Measurements from ENCODE around the gene QRFP. TPM values are rescaled to one million over a fixed set of nuclear protein-coding genes. Genes with fewer than 3 reads are reported as not detected.

QRFP gene
- total RNA-seq, 1 experiment from 2014 or later, result not detected

DNA sequence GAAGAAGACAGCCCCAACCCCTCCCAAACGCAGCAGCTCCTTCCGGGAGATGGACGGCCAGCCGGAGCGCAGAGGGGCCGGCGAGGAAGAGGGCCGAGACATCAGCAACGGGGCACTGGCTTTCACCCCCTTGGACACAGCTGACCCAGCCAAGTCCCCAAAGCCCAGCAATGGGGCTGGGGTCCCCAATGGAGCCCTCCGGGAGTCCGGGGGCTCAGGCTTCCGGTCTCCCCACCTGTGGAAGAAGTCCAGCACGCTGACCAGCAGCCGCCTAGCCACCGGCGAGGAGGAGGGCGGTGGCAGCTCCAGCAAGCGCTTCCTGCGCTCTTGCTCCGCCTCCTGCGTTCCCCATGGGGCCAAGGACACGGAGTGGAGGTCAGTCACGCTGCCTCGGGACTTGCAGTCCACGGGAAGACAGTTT is 12.5 kb downstream of the QRFP start:
- peaks cover 18% of the 10 kb centered on the region for H3K36me3 Mint-ChIP-seq (ENCODE audit: insufficient read depth, unreplicated experiment)
- TF ChIP-seq, protein P1, sequence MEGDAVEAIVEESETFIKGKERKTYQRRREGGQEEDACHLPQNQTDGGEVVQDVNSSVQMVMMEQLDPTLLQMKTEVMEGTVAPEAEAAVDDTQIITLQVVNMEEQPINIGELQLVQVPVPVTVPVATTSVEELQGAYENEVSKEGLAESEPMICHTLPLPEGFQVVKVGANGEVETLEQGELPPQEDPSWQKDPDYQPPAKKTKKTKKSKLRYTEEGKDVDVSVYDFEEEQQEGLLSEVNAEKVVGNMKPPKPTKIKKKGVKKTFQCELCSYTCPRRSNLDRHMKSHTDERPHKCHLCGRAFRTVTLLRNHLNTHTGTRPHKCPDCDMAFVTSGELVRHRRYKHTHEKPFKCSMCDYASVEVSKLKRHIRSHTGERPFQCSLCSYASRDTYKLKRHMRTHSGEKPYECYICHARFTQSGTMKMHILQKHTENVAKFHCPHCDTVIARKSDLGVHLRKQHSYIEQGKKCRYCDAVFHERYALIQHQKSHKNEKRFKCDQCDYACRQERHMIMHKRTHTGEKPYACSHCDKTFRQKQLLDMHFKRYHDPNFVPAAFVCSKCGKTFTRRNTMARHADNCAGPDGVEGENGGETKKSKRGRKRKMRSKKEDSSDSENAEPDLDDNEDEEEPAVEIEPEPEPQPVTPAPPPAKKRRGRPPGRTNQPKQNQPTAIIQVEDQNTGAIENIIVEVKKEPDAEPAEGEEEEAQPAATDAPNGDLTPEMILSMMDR (IDR thresholded peaks at IDR 0.05; ENCODE audit: unreplicated experiment), result no peak
- DNase-seq, result no peak
- BruUV-seq (replicated peaks), result no TSS peak
- CTCF ChIA-PET, result no interaction called here
- no peaks in the 10 kb centered on the region for H3K9me3 Mint-ChIP-seq (ENCODE audit: low read depth, unreplicated experiment)
- H3K4me1 Mint-ChIP-seq (ENCODE audit: low read depth, unreplicated experiment), result no peaks in the 10 kb centered on the region
- no peak overlapping the region for H3K4me3 Mint-ChIP-seq (ENCODE audit: low read depth, unreplicated experiment)
- no peaks in the 10 kb centered on the region for H3K27me3 Mint-ChIP-seq (ENCODE audit: unreplicated experiment)
- intact Hi-C loops (cut with micrococcal nuclease; ENCODE audit: unreplicated experiment), result no loop called here
- H3K27ac Mint-ChIP-seq (ENCODE audit: unreplicated experiment), result no peak overlapping the region

DNA sequence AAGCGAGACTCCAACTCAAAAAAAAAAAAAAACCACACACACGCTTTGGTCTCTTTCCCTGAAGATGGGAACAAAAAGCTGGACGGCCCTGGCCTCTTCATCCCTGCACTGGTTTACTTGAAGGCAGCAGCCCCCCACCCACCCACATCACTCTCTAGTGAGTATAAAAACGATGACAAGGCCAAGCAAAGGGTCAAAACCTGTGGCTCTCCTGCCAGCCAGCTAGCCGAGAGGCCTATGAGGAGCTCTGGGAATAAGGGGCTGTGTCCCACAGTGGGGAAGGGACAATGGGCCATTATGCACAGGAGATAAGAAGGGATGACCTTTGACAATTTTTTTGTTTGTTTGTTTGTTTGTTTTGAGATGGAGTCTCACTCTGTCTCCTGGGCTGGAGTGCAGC is 13.1 kb downstream of the QRFP start:
- peaks cover 18% of the 10 kb centered on the region for H3K36me3 Mint-ChIP-seq (ENCODE audit: insufficient read depth, unreplicated experiment)
- BruUV-seq (replicated peaks), result no TSS peak
- H3K4me3 Mint-ChIP-seq (ENCODE audit: low read depth, unreplicated experiment), result no peak overlapping the region
- intact Hi-C loops (cut with micrococcal nuclease; ENCODE audit: unreplicated experiment), result no loop called here
- no peaks in the 10 kb centered on the region for H3K9me3 Mint-ChIP-seq (ENCODE audit: low read depth, unreplicated experiment)
- TF ChIP-seq, protein P1 (IDR thresholded peaks at IDR 0.05; ENCODE audit: unreplicated experiment), result no peak
- CTCF ChIA-PET, result no interaction called here
- no peaks in the 10 kb centered on the region for H3K27me3 Mint-ChIP-seq (ENCODE audit: unreplicated experiment)
- no peaks in the 10 kb centered on the region for H3K4me1 Mint-ChIP-seq (ENCODE audit: low read depth, unreplicated experiment)
- H3K27ac Mint-ChIP-seq (ENCODE audit: unreplicated experiment), result no peak overlapping the region
- no peak for DNase-seq

DNA sequence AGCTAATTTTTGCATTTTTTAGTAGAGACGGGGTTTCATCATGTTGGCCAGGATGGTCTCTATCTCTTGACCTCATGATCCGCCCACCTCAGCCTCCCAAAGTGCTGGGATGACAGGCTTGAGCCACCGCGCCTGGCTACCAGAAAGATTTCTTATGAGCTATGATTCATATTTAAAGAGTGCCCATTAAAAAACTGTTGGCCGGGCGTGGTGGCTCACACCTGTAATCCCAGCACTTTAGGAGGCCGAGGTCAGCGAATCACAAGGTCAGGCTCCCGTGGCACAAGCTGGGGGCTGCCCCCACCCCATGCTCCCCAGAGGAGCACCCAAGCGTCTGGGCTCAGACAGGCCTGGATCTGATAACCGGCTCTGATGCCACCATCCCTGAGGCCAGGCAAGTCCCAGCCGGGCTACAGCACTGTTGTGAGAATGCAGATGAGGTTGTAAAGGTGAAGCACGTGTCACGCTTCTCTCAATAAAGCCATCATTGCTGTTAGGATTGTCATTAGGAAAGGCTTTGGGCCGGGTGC is 13.9 kb downstream of the QRFP start:
- Mint-ChIP-seq H3K4me3 (ENCODE audit: low read depth, unreplicated experiment) (no peak overlapping the region), H3K9me3 (ENCODE audit: low read depth, unreplicated experiment) (no peaks in the 10 kb centered on the region), H3K36me3 (ENCODE audit: insufficient read depth, unreplicated experiment) (peaks cover 17% of the 10 kb centered on the region), H3K27ac (ENCODE audit: unreplicated experiment) (no peak overlapping the region), H3K27me3 (ENCODE audit: unreplicated experiment) (no peaks in the 10 kb centered on the region), H3K4me1 (ENCODE audit: low read depth, unreplicated experiment) (no peaks in the 10 kb centered on the region)
- no TSS peak for BruUV-seq (replicated peaks)
- intact Hi-C loops (cut with micrococcal nuclease; ENCODE audit: unreplicated experiment), result no loop called here
- TF ChIP-seq, protein P1 (IDR thresholded peaks at IDR 0.05; ENCODE audit: unreplicated experiment), result no peak
- DNase-seq, result no peak
- CTCF ChIA-PET, result no interaction called here

DNA sequence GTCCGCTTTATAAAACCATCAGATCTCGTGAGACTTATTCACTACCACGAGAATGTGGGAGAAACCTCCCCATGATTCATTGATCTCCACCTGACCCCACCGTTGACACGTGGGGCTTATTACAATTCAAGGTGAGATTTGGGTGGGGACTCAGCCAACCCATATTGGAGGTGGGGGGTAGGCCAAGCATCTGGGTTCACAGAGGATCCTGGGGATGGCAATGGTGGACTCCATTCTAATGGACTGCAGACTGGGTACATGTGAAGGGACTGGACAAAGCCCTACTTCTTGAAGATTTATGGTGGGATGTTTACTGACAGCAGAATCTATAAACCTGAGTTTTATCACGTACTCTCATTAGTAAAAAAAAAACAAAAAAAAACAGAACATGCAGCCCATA is 15.1 kb downstream of the QRFP start:
- H3K36me3 Mint-ChIP-seq (ENCODE audit: insufficient read depth, unreplicated experiment), result peaks cover 21% of the 10 kb centered on the region

More for the DNA sequence above, 15.1 kb downstream of the QRFP start:
- intact Hi-C loops (cut with micrococcal nuclease; ENCODE audit: unreplicated experiment), result no loop called here
- Mint-ChIP-seq H3K9me3 (ENCODE audit: low read depth, unreplicated experiment) (no peaks in the 10 kb centered on the region), H3K4me3 (ENCODE audit: low read depth, unreplicated experiment) (no peak overlapping the region), H3K27me3 (ENCODE audit: unreplicated experiment) (no peaks in the 10 kb centered on the region), H3K4me1 (ENCODE audit: low read depth, unreplicated experiment) (no peaks in the 10 kb centered on the region), H3K27ac (ENCODE audit: unreplicated experiment) (no peak overlapping the region)
- no TSS peak for BruUV-seq (replicated peaks)
- TF ChIP-seq, protein P1 (IDR thresholded peaks at IDR 0.05; ENCODE audit: unreplicated experiment), result no peak
- CTCF ChIA-PET, result no interaction called here
- no peak for DNase-seq
